SK-N-SH (cell line): ENCODE results near the gene ELOVL6.

Source experiments
- EP300 ChIP-seq, 2 experiments: IDR thresholded peaks; 2 replicates each; pipeline versions ENCODE4 v1.4.0 to v1.6.1; 2012; ENCODE audit warnings: borderline replicate concordance in 1 of 2, low read depth in 1 of 2, low read length in 1 of 2
- RCOR1 ChIP-seq: fragments of 150-350 bp; IDR thresholded peaks from 2 replicates; pipeline ENCODE4 v1.6.1; 2017; ENCODE audit warnings: antibody characterized with exemption, low read length
- TAF1 ChIP-seq: IDR thresholded peaks from 2 replicates; pipeline ENCODE4 v1.6.1; 2012; ENCODE audit warnings: low read depth, mild to moderate bottlenecking, low read length, moderate library complexity, borderline replicate concordance
- TF ChIP-seq, protein P1 (sequence below): fragments of 200-600 bp; sonication (generic); IDR thresholded peaks from 2 replicates; pipeline ENCODE4 v1.6.1; 2017; ENCODE audit warnings: antibody characterized with exemption, mild to moderate bottlenecking, moderate library complexity

DNA sequence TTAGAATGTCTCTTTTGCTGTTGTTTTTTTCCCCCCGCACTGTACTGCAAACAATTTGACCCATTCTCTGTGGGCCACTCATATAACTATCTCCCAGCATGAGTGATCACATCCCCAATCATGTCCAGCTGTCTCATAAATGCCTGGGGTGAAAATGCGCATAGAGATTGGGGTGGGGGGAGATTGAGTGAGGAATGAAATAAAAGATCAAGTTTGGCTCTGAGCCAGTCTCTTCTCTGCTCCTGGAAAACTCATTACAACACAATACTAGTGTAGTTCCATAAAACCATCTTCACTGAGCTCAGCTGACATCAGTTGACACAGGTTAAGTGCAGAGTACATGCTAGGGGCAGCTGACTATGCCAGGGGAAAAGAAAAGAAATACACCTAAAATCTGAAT, 188.9 kb downstream of the ELOVL6 start:
- TF ChIP-seq RCOR1 (no peak), EP300 (IDR thresholded peaks at IDR 0.05; ENCODE audit: borderline replicate concordance in 1 of 2, low read depth in 1 of 2, low read length in 1 of 2) (no peak), TAF1 (no peak)
- TF ChIP-seq, protein P1, sequence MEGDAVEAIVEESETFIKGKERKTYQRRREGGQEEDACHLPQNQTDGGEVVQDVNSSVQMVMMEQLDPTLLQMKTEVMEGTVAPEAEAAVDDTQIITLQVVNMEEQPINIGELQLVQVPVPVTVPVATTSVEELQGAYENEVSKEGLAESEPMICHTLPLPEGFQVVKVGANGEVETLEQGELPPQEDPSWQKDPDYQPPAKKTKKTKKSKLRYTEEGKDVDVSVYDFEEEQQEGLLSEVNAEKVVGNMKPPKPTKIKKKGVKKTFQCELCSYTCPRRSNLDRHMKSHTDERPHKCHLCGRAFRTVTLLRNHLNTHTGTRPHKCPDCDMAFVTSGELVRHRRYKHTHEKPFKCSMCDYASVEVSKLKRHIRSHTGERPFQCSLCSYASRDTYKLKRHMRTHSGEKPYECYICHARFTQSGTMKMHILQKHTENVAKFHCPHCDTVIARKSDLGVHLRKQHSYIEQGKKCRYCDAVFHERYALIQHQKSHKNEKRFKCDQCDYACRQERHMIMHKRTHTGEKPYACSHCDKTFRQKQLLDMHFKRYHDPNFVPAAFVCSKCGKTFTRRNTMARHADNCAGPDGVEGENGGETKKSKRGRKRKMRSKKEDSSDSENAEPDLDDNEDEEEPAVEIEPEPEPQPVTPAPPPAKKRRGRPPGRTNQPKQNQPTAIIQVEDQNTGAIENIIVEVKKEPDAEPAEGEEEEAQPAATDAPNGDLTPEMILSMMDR: no peak
